Ammon's horn (tissue), 1 donor: ENCODE data around the gene PTH1R.
A peak's percentile ranks its signal among the peaks of the same experiment; 100 is the strongest.

Experiments used
- DNase-seq: peaks from one replicate; pipeline ENCODE4 v3.0.0-alpha.2; 2016; ENCODE audit warnings: low spot score

Gene PTH1R

DNA sequence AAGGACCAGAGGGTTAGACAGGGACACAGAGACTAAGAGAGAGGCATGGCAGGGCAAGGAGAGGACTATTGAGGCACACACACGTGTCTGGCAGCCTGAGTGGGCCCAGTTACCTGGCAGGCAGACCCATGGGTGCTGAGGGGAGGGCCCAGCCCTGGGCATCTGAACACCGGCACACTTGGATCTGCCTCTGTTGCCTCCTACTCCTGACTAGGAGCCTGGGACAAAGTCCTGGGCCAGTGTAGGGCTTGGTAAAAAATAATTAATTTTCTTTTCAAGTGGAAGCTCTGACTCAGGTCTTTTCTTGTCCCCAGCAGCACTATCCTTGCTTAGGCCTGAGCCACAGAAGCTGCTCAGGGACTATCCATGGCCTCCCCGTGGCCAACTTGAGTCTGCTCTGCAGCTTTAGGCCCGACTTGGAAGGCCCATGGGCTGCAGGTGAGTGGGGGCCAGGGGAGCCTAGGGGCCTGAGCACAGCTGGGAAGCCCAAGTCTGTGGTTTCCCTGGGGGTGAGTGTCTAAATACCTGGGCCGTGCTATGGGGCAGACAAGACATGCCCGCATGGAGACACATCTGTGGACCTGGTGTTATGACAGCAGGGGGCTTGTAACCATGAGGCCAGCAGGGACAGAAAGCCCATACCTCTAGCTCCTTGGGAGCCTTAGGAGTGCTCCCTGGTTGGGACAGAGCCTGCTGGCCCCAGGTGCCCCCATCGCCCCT lies at the start of gene PTH1R:
Gene PTH1R (plus strand): TSS at position 316 of the 720 bp plus-strand sequence. CDS start 5,839 bp downstream, outside the sequence.
- DNase-seq = no peak

DNA sequence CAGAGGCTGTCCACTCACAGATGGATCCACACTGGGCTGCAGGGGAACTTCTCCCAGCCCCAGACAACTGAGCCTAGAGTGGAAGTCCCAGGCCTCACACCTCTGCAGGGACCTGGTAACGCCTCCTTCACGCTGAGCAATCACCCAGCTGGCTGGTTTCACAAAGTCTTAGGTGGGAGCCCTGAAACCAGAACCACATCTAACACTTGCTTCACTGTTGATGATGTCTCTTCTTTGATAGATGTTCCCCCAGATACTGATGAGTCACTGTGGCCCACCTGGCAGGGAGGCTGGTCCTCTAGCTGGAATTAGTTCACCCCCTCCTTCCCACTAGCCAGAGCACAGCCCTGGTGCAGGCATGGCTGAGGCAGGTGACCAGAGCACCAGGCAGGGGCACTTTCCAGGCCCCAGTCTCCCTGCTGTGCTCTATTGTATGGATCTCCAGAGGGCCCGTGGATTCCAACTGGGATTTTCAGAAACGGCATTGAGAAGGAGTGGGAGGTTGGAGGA lies 47.8 kb upstream of the PTH1R start:
- DNase-seq = no peak

DNA sequence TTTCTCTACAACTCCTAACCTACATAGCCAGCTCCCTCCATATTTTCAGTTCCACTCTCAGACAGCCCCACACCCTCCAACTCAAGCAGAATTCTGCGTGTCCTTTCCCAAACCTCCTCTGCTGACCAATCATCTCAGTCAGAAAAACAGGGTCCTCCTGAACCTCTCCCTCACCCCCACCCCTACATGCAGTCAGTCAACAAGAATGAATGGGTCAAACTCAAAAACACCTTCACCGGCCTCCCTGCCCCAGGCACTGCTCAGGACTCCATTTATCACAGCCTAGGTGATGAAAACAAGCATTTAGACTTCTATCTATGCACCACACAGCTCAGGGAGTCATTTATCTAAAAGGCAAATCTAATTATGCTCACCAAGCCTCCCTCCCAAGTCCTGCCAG lies 46.7 kb upstream of the PTH1R start:
- no peak for DNase-seq

DNA sequence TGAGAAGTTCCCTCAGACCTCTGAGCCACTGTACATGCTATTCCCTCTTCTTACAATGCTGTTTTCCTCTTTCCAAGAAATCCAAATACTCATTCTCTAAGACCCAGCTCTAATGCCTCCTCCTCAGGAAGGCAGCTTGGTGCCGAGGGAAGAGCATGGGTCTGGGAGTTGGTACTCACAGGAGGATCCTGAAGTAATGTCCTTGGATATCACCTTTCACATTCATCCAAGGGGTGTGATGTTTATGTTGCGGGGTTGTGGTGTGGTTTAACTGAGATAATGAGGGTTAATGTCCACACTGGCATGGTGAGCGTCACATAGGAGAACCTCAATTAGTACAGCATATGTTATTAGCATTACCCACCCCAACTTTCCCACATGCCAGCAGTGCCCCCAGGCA lies 46.2 kb upstream of the PTH1R start:
- DNase-seq = no peak

DNA sequence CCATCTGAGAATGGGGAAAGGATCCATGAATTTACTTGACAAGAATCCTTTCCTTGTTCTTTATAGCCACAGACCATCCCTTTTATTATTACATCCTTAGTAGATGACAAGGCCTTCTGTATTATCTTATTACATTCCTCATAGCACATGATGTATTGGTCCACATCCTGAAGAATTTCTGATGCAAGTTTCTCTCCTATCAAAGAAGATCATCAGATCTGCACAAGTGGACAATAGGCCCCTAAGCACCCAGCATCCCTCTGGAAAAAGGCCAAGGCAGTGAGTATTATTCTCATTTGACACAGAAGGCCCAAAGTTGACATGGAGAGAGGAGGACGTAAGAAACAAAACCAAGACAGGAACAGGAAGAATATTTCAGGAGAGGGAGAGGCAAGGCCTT lies 45.7 kb upstream of the PTH1R start:
- DNase-seq = no peak

DNA sequence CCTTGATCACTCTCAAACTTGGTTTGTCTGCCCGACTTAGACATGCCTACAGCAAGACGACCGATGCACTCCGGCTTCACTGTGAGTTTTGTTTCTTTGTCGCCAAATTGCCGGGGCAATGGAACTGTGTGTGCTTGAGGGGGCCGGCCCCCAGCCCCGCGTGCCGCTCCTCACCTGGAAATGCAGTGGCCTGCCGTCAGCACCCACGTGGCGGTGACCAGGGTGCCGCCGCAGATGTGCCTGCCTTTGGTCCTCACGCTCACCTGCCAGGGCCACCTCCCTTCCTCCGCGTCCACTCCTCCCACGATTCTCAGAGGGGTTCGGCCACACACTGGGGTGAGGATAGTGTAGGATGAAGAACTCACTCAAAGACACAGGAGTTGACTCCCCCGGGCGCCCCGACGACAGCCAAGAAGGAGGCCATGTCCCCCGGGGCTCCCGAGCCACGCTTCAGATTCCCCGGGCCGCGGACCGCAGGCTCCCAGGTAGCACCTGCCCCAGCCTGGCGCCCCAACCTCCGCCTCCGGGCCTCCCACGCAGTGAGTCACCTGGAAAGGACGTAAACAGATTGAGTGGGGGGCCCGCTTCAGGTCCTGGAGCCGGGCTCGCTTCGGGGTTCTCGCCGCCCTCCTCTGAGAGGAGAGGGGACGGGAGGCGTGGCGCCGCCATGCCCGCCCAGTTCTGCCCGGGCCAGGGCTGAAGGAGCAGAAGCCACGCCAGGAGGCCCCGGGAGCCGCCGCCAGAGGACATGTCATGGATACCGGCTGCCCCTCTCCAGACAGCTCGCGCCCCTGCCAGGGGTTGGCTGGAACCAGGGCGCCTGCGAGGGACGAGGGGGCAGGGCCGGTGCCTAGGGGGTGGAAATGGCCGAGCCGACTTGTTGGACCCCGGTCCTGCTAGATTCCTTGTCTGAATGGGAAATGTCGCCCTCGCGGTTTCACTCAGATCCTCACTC lies 43.9 kb upstream of the PTH1R start:
- no peak for DNase-seq

DNA sequence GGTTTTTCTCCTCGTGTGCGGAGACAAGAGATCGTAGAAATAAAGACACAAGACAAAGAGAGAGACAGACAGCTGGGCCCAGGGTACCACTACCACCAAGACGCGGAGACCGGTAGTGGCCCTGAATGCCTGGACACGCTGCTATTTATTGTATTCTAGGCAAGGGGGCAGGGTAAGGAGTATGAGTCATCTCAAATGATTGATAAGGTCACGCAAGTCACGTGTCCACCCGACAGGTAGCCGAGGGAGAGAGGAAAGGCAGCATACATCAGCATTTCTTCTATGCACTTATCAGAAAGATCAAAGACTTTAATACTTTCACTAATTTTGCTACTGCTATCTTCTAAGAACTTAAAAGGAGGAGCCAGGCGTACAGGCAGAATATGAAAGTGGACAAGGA lies 42.5 kb upstream of the PTH1R start:
- no peak for DNase-seq

DNA sequence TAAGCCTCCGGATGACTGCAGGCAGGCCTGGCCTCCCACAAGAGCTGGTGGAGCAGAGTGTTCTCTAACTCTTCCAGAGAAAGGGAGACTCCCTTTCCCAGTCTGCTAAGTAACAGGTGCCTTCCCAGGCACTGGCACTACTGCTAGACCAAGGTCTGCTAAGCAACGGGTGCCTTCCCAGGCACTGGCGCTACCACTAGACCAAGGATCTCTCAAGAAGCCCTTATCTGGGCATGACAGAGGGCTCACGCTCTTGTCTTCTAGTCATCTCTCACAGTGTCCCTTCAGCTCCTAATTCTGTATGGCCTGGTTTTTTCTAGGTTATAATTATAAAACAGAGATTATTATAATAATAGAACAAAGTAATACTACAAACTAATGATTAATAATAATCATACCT lies 42.0 kb upstream of the PTH1R start:
- DNase-seq = no peak

DNA sequence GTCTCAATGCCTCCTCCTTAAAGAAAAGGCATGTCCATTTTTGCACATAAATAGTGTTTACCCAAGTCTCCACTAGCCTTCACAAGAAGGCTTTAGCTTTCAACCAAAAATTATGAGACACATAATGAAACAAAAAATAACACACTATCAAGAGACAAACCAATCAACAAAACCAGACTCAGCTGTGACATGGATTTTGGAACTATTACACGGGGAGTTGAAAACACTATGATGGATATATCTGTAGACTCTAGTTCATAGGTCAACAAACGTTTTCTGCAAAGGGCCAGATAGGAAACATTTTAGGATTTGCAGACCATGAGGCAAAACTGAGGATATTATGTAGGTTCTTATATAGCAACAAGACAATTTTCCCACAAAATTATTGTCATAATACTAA lies 39.2 kb upstream of the PTH1R start:
- DNase-seq = no peak

DNA sequence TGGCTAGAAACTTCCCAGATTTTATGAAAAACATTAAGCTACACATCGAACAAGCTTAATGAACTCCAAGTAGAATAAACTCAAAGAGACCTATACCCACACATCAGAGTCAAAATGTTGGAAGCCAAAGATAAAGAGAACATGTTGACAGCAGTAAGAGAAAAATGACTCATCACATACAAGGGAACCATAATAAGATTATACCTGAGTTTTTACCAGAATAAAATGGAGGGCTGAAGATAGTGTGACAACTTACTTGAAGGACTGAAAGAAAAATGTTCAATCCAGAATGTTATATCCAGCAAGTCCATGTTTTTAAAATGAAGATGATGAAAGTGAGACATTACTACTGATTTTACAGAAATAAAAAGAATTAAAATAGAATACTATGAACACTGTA lies 37.0 kb upstream of the PTH1R start:
- DNase-seq = no peak

DNA sequence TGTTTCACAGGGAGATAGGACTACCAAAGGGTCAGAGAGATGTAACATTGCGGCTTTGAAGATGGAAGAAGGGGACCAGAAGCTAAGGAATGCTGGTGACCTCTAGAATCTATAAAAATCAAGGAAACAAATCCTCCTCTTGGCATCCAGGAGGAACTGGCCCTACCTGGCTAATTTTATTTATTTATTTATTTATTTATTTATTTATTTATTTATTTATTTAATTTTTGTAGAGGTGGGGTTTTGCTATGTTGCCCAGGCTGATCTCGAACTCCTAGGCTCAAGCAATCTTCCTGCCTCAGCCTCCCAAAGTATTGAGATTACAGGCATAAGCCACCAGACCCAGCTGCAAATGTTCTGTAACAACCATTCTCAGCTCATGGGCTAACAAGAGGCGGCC lies 34.0 kb upstream of the PTH1R start:
- no peak for DNase-seq

DNA sequence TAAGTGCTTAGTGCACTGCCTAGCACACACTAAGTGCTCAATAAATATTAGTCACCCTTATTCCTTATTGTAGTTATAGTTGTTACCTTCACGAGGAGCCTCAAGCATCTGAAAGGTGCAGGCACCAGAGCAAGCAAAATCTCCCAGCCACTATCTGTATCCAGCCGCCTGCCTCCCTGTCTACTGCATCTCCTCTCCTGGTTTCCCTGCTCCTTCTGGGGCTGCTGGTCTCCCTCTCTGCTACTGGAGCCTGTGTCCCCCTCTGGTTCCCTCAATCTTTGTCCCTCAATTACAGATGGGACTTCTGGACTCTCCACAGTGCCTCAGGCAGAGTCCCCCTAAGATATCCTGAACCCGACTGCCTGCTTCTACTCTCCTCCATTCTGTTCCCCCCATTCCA lies 33.1 kb upstream of the PTH1R start:
- no peak for DNase-seq

DNA sequence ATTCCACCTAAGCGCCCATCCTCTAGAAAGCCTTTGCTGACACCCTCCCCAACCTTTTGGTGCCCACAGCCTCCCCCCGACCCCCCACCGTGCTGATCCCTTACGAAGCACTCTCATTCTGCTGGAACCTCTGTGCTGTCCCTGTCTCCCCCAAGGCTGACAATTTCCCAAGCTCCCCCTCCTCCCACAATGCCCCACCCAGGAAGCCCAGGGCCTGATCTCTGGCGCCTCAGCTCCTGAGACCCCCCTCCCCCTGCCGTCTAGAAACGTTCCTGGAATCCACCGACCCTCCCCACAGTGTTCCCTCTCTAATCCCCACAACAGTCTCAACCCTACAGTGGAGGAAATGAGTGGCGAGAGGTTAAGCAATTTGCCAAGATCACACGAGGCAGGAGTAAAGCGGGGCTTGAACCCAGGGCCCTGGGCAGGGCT lies 32.6 kb upstream of the PTH1R start:
- no peak for DNase-seq

DNA sequence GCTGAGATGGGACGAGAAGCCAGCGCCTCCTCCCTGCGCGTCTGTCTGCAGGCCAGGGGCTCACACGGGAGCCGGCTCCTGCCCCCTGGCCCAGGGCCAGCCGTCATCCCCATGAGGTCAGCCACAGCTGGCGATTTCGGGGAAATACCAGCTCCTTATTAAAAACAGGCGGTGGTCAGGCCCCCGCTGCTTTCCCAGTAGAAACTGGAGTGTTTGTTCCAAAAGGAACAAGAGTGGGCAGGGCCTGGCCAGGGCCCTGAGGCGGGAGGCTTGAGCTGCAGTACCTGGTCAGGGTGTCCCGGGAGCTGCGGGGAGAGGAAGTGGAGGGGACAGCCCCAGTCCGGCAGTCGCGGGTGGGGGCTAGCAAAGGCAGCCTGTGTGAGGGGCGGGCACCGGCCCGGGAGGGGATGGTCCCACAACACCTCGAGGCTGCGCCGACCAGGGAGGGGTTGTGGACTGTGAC lies 32.1 kb upstream of the PTH1R start:
- DNase-seq = no peak

DNA sequence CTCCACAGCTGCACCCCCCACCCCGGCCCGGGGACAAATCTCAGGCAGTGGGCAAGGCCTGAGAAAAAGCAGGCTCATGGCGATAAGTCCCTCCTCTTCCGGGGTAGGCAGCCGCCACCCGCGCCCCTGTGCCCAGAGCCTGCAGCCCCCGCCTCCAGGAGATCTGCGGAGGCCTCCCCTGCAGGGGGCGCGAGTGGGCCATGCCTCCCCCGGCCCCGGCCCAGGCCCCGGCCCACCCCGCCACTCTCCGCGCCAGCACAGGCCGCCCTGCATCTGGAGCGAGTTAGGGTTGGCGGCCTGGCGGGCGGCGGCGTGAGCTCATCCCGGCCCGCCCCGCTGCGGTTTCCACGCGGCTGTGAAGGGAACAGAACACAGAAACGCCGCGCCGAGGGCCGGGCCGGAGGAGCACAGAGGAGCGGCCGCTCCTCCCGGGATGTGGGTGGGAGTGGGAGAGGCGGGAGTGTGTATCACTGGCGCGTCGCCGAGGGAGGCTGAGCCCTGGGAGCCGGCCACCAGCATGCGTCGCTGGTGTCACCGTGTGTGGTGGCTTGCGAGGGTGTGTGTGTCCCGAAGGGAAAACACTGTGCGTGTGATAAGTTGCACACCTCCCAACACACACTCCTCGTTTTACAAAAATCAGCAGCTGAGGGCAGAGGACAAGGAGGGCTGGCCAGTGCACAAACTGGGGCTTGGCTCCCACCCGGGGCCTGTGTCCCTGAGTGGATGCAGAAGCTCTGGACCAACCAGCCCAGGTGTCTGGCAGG lies 31.5 kb upstream of the PTH1R start:
- peak; percentile 80 for DNase-seq

DNA sequence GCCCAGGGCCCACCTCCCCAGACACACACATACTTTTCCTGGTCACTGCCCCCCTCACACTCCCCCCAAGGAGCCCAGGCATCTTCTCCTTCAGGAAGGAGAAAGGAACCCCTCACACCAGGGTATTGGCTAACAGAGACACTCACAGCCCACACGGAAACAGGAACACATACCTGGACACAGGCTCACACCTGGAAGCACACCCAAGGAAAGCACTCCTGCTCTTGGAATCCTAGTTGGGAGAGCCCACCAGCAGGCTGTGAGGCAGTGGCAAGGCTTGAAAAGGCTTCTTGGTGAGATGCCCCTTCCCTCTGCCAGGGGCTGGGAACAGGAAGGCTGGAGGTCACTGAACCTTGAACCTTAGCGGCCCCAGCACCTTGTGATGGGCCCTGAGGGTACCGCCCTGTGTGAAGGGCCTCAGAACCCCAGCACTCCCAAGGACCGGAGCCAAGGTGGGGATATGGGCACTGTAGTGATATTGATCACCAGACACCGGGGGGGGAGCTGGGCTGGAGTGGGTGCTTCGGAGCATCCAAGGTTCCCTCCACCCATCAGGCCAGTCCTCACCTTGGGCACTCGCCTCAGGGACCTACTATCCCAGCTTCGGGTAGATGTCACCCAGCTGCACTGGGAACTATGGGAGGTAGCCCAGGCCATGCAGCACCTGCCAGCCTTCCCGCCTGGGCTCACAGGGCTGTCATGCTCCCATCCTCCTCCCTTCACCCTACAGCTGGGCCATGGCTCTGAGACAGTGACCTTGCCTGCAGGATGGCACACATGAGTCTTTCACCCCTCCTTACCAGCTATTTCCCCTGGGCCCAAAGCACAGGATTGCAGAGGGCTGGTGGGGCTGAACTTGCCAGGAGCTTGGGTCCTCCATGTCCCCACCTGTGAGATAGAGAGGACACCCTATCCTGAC lies 30.6 kb upstream of the PTH1R start:
- no peak for DNase-seq

DNA sequence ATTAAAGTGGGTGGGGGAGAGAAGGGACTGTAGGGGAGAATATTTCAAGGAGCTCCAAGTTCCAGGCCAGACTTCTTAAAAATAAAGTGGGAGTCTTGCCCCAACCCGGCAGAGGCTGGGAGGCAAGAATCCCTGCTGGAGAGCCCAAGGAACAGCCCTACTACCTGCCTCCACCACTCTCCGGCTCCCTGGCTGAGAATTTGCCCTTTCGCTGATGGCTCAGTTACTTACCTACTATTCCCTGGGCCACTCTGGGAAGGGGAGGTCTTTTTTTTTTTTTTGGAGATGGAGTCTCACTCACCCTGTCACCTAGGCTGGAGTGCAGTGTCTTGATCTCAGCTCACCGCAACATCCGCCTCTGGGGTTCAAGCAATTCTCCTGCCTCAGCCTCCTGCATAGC lies 29.8 kb upstream of the PTH1R start:
- DNase-seq = no peak

DNA sequence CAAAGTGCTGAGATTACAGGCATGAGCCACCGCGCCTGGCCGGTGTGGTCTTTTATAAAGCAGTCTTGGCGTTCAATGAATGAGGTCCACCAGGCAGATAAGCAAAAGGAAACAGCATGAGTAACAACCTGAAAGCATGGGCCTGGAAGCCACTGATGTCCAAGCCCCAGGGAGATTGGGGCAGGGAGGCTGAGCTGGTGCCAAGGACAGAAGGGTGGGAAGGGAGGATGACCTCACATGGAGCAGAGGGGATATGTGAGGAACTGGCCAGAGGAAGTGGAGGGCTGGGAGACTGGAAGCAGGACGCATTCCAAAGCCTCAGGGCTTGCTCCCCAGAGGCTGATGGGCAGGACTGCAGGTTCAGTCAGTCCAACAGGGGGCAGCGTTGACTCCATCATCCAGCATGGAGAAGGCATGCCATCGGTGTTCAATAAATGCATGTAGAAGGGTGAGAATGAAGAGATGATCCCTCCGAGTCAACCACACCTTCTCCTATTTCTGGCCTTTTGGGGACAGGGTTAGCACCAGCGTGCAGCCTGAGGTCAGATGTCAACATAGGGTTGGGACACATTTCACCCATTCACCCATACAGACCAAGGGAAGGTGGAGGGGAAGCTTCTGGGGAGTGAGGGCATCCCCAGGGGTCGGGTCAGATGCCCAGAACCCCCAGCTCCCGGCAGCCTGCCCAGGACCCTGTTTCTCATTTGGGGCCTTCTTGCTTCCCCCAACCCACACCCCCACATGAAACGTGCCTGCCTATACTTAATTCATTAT lies 29.1 kb upstream of the PTH1R start:
- DNase-seq = no peak

DNA sequence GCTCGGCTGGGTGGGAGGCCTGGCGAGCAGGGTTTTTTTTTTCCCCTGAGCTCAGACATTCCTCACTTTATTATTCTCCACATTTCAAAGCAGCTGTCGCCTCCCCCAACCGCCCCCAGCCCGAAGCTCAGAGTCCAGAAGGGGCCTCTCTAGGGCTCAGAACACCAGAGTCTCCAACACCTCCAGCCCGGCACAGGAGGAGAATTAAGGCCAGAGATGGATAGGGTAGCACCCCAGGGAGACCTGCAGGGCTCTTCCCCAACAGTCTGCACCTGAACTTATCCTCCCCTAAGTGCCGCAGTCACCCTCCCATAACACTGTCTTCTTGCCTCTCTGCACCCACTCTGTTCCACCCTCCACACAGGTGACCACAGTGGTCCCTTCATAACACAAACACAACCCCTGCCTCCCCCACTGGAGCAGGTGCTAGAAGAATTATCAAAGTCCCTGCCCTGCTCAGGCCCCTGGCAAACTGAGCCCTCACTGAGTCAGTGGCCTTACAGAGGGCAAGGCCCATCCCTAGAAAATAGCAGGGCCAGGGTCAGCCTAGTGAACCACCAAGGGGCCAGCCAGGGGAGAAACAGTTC lies 28.4 kb upstream of the PTH1R start:
- no peak for DNase-seq
